ENCODE results near the gene BBOX1.

Gene BBOX1

DNA sequence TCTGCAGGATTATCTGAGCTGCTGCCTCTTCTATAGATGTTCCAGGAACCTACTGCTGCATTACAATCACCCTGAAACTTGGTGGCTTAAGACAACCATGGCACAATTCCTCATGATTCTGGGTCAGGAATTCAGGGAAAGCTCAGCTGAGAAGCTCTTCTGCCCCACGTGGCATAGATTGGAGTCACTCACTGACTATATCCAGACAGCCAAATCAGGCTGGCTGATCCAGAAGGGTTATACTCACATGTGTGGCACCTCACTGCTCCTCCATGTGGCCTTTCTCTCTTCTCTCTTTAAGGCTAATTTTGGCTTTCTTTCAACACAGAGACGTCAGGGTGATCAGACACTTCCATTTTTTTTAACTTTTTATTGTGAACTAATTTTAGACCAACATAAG lies 125.5 kb downstream of the BBOX1 start:
- TF ChIP-seq REST (IDR thresholded peaks at IDR 0.05; ENCODE audit: insufficient read depth in 1 of 2, low read depth in 2 of 2, low read length in 2 of 2) (no peak), POLR2AphosphoS5 (IDR thresholded peaks at IDR 0.05; ENCODE audit: low read depth, low read length) (no peak), TAF1 (IDR thresholded peaks at IDR 0.05; ENCODE audit: borderline replicate concordance, insufficient read depth, low read length) (no peak), SIN3A (IDR thresholded peaks at IDR 0.05; ENCODE audit: borderline replicate concordance, insufficient read depth, low read length) (no peak), FOXP2 (optimal IDR thresholded peaks at IDR 0.05; ENCODE audit: borderline replicate concordance, extremely low read depth, extremely low read length, insufficient read depth) (no peak)

- no peak for TF ChIP-seq REST (IDR thresholded peaks at IDR 0.05; ENCODE audit: insufficient read depth in 1 of 2, low read depth in 2 of 2, low read length in 2 of 2)
- TF ChIP-seq FOXP2 (optimal IDR thresholded peaks at IDR 0.05; ENCODE audit: borderline replicate concordance, extremely low read depth, extremely low read length, insufficient read depth), result no peak
- no peak for TF ChIP-seq POLR2AphosphoS5 (IDR thresholded peaks at IDR 0.05; ENCODE audit: low read depth, low read length)
- TF ChIP-seq TAF1 (IDR thresholded peaks at IDR 0.05; ENCODE audit: borderline replicate concordance, insufficient read depth, low read length), result no peak
- no peak for TF ChIP-seq SIN3A (IDR thresholded peaks at IDR 0.05; ENCODE audit: borderline replicate concordance, insufficient read depth, low read length)
These were observed 130.9 kb downstream of the BBOX1 start for GRCh38 chr11:27171376-27171958.

DNA sequence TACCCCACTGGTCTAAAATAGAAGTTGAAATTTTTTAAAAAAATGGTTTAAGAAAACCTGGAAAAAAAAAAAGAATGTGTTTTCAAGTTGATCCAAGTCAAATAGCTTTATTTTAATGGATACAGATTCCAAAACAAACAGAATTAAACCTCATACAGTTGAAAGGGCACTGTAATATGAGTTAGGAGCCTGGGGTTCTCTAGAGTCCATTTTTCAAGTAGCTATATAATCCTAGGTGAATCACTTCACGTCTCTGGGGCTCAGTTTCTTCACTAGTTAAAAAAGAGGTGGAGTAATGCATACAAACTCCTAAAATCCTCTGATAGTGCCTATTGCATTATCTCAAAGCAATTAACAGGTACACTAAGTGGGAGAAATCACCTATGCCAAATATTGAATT lies 132.9 kb downstream of the BBOX1 start:
- TF ChIP-seq REST (IDR thresholded peaks at IDR 0.05; ENCODE audit: insufficient read depth in 1 of 2, low read depth in 2 of 2, low read length in 2 of 2), result no peak
- no peak for TF ChIP-seq FOXP2 (optimal IDR thresholded peaks at IDR 0.05; ENCODE audit: borderline replicate concordance, extremely low read depth, extremely low read length, insufficient read depth)
- no peak for TF ChIP-seq POLR2AphosphoS5 (IDR thresholded peaks at IDR 0.05; ENCODE audit: low read depth, low read length)
- no peak for TF ChIP-seq SIN3A (IDR thresholded peaks at IDR 0.05; ENCODE audit: borderline replicate concordance, insufficient read depth, low read length)
- no peak for TF ChIP-seq TAF1 (IDR thresholded peaks at IDR 0.05; ENCODE audit: borderline replicate concordance, insufficient read depth, low read length)

DNA sequence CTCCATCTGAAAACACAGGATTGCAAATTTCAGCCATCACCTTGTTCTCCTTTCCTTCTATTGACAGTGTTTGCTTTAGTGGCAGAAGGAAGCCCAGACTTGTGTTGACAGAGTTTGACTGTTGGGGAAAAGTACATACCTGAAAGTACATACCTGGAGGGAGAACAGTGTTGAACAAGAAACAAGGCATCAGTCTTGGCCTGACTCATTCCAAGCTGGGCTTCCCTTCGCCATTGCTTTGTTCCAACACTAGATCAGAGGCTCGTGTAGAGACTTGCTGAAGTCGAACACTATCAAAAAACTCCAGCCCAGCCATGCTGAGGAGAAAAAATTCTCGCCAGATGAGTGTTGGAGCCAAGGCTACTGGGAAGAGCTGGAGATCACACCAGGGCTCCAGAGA lies 133.4 kb downstream of the BBOX1 start:
- TF ChIP-seq FOXP2 (optimal IDR thresholded peaks at IDR 0.05; ENCODE audit: borderline replicate concordance, extremely low read depth, extremely low read length, insufficient read depth), result no peak
- TF ChIP-seq REST (IDR thresholded peaks at IDR 0.05; ENCODE audit: insufficient read depth in 1 of 2, low read depth in 2 of 2, low read length in 2 of 2), result no peak
- TF ChIP-seq TAF1 (IDR thresholded peaks at IDR 0.05; ENCODE audit: borderline replicate concordance, insufficient read depth, low read length), result no peak
- TF ChIP-seq SIN3A (IDR thresholded peaks at IDR 0.05; ENCODE audit: borderline replicate concordance, insufficient read depth, low read length), result no peak
- TF ChIP-seq POLR2AphosphoS5 (IDR thresholded peaks at IDR 0.05; ENCODE audit: low read depth, low read length), result no peak
